GM19328 (cell line): Measurements from ENCODE around the gene TRIM50.
"Not testable (repeated sequence)": the region's sequence is repeated elsewhere in the genome, so short reads cannot be mapped to it uniquely, and the experiment has no call there.

Experiments
- ATAC-seq: cut with Tn5 transposase; IDR thresholded peaks from one replicate; pipeline ENCODE4 v1.9.1; 2021; ENCODE audit warnings: mild to moderate bottlenecking, moderate library complexity; ENCODE audit not compliant: unreplicated experiment

The TRIM50 gene

DNA sequence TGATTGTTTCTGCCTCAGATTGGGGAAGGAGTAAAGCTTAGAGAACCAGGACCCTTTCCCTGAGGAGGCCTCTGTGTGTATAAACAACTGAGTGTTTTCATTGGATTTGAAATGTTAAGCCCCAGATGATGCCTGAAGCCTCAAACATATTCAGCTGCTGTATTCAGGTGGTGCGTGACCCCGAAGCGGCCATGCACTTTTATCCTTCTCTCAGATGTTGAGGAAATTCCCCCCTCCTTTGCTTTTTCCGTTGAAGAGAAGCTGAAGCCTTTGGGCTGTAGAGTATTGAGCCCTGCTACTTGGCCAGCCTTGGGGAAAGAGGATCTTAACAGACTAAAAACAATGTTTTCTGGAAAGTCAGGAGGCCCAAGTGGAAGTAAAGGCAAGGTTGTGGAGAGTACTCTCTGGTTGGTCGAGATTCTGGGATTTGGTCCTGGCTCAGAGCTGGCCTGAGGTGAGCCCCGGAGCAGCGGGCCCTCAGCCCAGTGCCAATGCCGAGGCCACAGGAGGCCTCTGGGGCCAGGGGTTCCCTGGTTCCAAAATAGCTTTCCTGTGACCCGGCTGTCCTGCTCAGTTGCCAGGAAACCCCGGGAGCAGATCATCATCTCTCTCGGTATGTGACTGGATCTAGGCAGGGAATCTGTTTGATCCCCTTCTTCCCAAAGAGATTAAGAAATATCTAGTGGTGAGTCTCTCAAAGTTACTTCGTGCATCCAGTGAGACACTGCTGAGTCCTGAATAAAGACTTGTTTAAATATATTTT lies 22.6 kb upstream of the TRIM50 start:
- no peak for ATAC-seq

GRCh38 chr7:73349763-73350162 lies 21.9 kb upstream of the TRIM50 start:
- no peak for ATAC-seq

DNA sequence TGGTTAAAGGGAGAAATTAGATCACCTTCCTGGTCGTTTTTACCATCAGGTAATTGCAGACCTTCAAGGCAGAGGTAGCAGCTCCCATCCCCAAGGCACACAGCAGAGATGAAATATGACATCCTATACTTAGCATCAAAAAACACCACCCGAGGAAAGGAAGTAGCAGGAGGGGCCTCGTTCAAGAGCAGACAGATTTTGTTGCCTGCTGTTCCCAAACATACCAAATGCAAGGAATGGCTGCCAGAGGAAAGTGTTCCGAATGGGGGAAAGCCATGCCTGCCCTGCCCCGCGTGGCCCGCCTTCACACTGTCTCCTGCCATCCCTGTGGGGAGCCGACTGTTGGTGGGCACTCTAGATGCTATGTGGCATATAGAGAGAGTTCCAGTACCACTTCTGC lies 18.1 kb upstream of the TRIM50 start:
- ATAC-seq = no peak

DNA sequence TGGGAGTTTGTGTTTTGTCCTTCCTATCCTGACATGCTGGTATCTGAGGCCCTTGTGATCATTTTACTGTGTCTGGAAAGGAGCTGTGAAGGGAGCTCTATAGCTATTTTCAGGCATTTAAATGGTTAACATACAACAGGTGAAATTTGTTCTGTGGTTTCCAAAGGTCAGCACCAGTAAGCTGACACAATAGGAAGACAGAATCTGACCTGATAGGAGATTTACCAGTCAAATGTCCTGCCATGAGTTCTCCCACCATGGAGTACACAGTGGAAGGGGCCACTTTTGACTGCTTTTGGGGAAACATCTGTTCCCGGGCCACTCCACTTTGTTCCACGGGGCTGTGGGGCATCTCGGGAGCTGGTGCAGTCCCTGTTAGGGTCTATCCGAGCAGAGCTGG lies 17.7 kb upstream of the TRIM50 start:
- ATAC-seq = no peak

- ATAC-seq = no peak
Measured at GRCh38 chr7:73343671-73344380, 15.9 kb upstream of the TRIM50 start.

- ATAC-seq = no peak
Measured at GRCh38 chr7:73342645-73343044, 14.8 kb upstream of the TRIM50 start.

- no peak for ATAC-seq
Measured at GRCh38 chr7:73341877-73342276, 14.0 kb upstream of the TRIM50 start.

DNA sequence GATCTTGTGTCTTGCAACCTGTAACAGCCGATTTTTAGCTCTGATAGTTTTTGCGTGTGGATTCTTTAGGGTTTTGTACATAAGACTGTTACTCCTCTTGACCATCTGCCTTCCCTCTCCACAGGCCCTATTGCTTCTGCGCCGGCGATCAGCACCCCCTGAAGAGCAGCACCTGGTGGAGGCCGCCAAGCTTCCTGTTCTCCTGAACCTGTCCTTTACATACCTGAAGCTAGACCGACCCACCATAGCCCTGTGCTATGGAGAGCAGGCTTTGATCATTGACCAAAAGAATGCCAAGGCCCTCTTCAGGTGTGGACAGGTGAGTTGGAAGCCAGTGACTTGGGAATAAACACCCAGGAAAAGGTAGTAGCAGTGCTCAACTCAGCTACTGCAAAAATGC lies 12.6 kb upstream of the TRIM50 start:
- no peak for ATAC-seq

- no peak for ATAC-seq
Measured at GRCh38 chr7:73338321-73338720, 10.4 kb upstream of the TRIM50 start.

DNA sequence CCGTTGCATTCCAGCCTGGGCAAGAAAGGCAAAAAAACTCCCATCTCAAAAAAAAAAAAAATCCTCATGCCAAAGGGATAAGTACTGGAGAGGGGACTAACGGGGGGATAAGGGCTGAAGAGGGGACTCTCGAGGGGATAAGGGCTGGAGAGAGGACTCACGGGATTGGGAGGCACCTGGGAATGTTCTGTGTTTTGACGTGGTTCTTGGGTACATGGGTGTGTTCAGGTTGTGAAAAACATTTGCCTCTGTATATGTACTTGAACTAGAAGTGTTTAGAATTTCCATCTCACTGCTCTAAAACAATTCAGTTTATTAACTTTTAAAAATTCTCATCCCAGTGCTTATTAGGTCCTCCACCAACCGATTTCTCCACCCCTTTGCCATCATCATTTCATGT lies 4.6 kb upstream of the TRIM50 start:
- no peak for ATAC-seq

DNA sequence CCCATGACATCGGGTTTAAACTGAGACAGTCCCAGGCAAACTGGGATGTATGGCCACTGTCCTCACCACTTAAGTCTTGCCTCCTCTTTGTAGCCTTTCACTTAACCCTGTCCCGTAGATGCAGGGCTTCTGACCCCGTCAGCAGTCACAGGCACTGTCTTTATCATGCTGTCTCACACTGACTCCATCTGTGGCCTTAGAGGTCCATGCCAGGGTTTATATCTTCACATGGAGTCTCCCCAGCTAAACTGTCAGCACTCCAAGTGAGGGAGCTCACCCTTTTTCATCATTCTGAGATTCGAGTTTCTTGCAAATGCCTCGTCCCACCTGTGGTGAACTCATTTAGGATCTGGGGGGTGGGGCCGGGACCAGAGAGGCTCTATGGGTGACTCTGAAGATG lies 2.9 kb upstream of the TRIM50 start:
- no peak for ATAC-seq

DNA sequence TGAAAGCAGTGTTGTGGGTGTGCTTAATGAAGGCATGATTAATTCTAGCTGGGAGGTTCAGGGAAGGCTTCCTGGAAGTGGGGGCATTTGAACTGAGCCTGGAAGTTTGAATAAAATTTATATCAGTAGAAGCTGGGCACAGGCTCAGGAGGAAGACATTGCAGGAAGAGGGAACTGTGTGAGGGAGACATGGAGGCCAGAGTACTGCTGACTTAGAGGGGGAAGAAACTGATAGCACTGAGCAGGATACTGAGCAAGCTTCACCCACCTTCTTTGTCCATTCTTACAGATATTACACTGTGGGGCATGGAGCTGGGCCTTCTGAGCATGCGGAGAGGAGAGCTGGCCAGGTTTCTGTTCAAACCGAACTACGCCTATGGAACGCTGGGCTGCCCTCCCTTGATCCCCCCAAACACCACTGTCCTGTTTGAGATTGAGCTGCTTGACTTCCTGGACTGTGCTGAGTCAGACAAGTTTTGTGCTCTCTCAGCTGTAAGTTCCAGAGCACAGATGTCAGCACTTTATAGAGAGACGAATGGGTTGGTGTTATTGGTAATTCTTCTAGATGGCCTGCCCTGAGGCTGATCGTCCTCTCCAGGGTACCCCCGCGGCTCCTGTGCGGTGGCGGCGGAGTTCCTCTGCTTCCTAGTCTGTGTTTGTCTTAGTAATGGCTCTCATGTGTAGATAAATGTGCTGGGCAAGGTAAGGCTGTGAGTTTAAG lies 2.1 kb upstream of the TRIM50 start:
- ATAC-seq = no peak

GRCh38 chr7:73328696-73329095 lies 814 bp upstream of the TRIM50 start:
- ATAC-seq = no peak

- ATAC-seq = not testable (repeated sequence)
Measured at GRCh38 chr7:73327449-73327848, 433 bp downstream of the TRIM50 start.

DNA sequence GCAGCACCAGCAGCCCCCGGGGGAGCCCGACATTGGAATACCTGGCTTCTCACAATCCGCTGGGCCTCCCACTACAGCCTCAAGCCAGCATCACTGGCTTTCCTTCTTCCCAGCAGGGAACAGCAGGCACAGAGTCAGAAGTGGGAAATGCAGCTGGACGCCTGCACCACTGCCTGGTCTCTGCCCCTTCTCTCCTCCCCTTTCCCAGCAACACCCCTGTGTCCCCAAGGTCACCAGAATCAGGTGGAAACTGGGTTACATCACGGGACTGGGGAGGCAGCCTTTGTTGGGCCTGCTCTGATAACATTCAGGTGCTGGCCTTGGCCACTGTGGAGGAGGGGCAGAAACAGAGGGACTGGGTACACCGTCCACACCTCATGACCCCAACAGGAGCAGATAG lies 2.5 kb downstream of the TRIM50 start:
- not testable (repeated sequence) for ATAC-seq

- not testable (repeated sequence) for ATAC-seq
Measured at GRCh38 chr7:73324081-73324845, 3.6 kb downstream of the TRIM50 start.

DNA sequence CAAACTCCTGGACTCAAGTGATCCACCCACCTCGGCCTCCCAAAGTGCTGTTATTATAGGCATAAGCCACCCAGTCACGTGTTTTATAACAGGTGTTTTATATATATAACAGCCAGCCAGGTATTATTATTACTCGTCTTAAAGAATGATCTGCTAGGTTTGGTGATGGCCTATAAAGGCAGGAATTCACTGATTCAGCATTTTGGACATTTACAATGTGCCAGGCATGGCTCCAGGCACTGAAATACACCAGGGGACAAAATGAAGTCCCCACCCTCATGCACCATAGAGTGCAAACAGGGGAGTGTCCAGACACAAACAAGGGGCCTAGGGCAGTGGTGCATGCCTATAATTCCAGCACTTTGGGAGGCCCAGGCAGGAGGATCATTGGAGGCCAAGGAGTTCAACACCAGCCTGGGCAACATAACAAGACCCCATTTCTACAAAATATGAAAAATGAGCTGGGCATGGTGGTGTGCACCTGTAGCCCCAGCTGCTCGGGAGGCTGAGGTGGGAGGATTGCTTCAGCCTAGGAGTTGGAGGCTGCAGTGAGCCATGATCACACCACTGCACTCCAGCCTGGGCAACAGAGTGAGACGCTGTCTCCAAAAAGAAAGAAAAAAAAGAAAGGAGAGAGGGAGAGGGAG lies 4.3 kb downstream of the TRIM50 start:
- ATAC-seq = not testable (repeated sequence)

- not testable (repeated sequence) for ATAC-seq
Measured at GRCh38 chr7:73320009-73320408, 7.9 kb downstream of the TRIM50 start.

- ATAC-seq = not testable (repeated sequence)
Measured at GRCh38 chr7:73319541-73319940, 8.3 kb downstream of the TRIM50 start.

GRCh38 chr7:73318656-73319204 lies 9.2 kb downstream of the TRIM50 start:
- ATAC-seq = not testable (repeated sequence)
